A549 treated with CpdA at 1 μM for 4 hours (cell line): ENCODE measurements around the gene CARF. TPM values are rescaled to one million over a fixed set of nuclear protein-coding genes. Genes with fewer than 3 reads are reported as not detected.

ENCODE experiments used
- total RNA-seq: library from RNA; stranded (reverse); fragments of 200-300 nt; extraction: Qiagen RNA extraction; gene quantifications from 5 replicates; pipeline ENCODE4 v1.2.3, GENCODE V29; 2022; ENCODE audit warnings: low read depth

Gene CARF
- 0.47 to 1.4 TPM (median 1.3 TPM) in 5 replicates for total RNA-seq

GRCh38 chr2:202911512-202912341 is at the start of gene CARF, which contains the start of gene WDR12:
TSS of gene CARF (plus strand) at chr2:202912275. CDS start at chr2:202941903, 29,628 bp downstream.
TSS of gene WDR12 (minus strand) at chr2:202911673. CDS start at chr2:202911476, 197 bp downstream.

GRCh38 chr2:202871300-202872141 is 40.6 kb upstream of the CARF start, which contains the start of gene ICA1L:
TSS of gene ICA1L (minus strand) at chr2:202871766. CDS start at chr2:202829009, 42,757 bp downstream.

GRCh38 chr2:203014456-203015199 is 102.6 kb downstream of the CARF start, which contains the start of gene NBEAL1:
TSS of gene NBEAL1 (plus strand) at chr2:203014875. CDS start at chr2:203016385, 1,510 bp downstream.

Other genes starting within 250 kb of the CARF start
- gene ICA1L, start 40.5 kb upstream of the CARF start, total RNA-seq = 1.1 to 2.1 TPM (median 1.8 TPM) in 5 replicates
- gene WDR12, start 602 bp upstream of the CARF start, total RNA-seq = 63.2 to 85.8 TPM (median 74.2 TPM) in 5 replicates
- 3.5 to 5.5 TPM (median 5.2 TPM) in 5 replicates for gene NBEAL1, start 102.6 kb downstream of the CARF start, total RNA-seq